HG02642 (cell line): Measurements from ENCODE around the gene PDLIM1.

Experiments
- ATAC-seq: cut with Tn5 transposase; IDR thresholded peaks from one replicate; pipeline ENCODE4 v1.9.1; 2021; ENCODE audit warnings: mild to moderate bottlenecking; ENCODE audit not compliant: unreplicated experiment, poor library complexity

PDLIM1 gene

GRCh38 chr10:95315509-95315908, 24.7 kb upstream of the PDLIM1 start:
- ATAC-seq, result no peak

- ATAC-seq, result no peak
Observed at GRCh38 chr10:95314192-95314918, 23.6 kb upstream of the PDLIM1 start.

- ATAC-seq, result no peak
Observed at GRCh38 chr10:95312986-95313495, 22.2 kb upstream of the PDLIM1 start.

- no peak for ATAC-seq
Observed at GRCh38 chr10:95312257-95312656, 21.5 kb upstream of the PDLIM1 start.

GRCh38 chr10:95309958-95310357, 19.2 kb upstream of the PDLIM1 start:
- ATAC-seq, result no peak

- no peak for ATAC-seq
Observed at GRCh38 chr10:95308389-95309302, 17.8 kb upstream of the PDLIM1 start.

- ATAC-seq, result no peak
Observed at GRCh38 chr10:95306851-95307250, 16.0 kb upstream of the PDLIM1 start.

GRCh38 chr10:95306318-95306650, 15.5 kb upstream of the PDLIM1 start:
- ATAC-seq, result no peak

GRCh38 chr10:95305606-95306317, 15.0 kb upstream of the PDLIM1 start:
- ATAC-seq, result no peak

- ATAC-seq, result no peak
Observed at GRCh38 chr10:95304976-95305375, 14.2 kb upstream of the PDLIM1 start.

GRCh38 chr10:95304463-95304862, 13.7 kb upstream of the PDLIM1 start:
- no peak for ATAC-seq

- ATAC-seq, result no peak
Observed at GRCh38 chr10:95303950-95304349, 13.1 kb upstream of the PDLIM1 start.

GRCh38 chr10:95303535-95303934, 12.7 kb upstream of the PDLIM1 start:
- ATAC-seq, result no peak

- ATAC-seq, result no peak
Observed at GRCh38 chr10:95300022-95300539, 9.3 kb upstream of the PDLIM1 start.

GRCh38 chr10:95297402-95297801, 6.6 kb upstream of the PDLIM1 start:
- peak; percentile 37 for ATAC-seq

GRCh38 chr10:95296764-95297163, 6.0 kb upstream of the PDLIM1 start:
- no peak for ATAC-seq

- ATAC-seq, result peak; percentile 79
Observed at GRCh38 chr10:95295031-95295755, 4.4 kb upstream of the PDLIM1 start.

GRCh38 chr10:95293631-95294030, 2.8 kb upstream of the PDLIM1 start:
- ATAC-seq, result no peak

- ATAC-seq, result no peak
Observed at GRCh38 chr10:95291365-95292039, 699 bp upstream of the PDLIM1 start.
